Stimulated activated CD4-positive, alpha-beta T cell treated with anti-CD3 and anti-CD28 coated beads, Interleukin-4, amount 100 ng/mL, for 24 hours (primary cell): ENCODE results near the gene MCM3AP.
A peak's percentile ranks its signal among the peaks of the same experiment; 100 is the strongest.
"Not testable (repeated sequence)": the region's sequence is repeated elsewhere in the genome, so short reads cannot be mapped to it uniquely, and the experiment has no call there.

Experiments
- DNase-seq: peaks from one replicate; pipeline ENCODE4 v3.0.0-alpha.2; 2020

The MCM3AP gene

DNA sequence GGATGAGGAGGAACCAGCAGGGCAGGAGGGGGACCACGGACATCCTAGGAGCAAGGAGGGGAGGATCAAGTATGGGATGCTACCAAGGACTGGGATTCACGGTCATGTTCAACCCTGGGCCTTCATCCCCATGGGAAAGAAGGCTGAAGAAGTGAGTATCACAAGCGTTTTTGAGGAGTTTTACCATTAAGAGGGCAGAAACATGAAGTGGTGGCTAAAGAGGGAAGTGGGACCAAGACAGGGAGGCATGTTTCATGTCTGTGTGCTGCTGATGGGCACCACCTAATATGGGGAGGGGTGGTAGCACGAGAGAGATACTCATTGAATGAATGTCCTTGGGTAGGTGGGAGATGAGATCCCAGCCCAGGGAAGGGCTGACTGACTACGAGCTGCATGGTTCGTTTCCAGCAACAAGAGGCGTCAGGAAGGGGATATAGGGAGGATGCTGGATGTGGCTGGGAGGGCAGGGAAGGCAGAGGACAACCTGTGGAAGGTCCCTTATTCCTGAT, 45.5 kb downstream of the MCM3AP start:
- no peak for DNase-seq

DNA sequence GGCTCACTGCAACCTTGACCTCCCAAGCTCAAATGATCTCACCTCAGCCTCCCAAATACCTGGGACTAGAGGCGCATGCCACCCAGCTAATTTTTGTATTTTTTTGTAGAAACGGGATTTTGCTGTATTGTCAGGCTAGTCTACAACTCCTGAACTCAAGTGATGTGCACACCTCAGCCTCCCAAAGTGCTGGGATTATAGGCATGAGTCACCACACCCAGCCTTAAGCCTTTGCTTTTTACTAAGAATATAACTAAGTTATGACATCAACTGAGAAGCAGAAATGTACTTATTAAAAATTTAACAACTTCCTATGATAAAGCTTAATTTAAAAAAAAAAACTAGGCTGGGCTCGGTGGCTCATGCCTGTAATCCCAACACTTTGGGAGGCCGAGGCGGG, 47.9 kb downstream of the MCM3AP start:
- no peak for DNase-seq

DNA sequence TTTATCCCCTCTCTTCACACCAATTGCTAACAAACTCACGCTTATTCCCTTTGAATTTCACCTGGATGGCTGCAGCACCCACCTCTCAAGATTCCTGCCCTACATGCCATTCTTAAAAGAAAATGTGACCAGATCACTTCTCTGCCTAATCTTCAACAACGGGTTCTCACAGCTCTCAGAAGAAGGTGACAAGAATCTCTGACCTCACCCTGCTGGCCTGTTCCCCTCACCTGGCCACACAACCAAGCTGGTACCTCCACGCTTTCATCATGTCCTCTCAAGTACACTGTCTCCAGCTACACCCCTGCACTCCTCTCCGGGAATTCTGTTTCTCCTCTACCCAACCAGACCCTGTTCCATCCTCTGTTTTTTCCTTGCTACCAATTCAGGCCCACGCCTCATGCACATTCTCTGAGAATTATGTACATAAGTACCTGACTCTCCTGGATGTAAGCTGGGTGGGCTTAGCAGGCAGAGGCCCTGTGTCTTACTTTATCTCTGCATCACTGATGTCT, 50.9 kb downstream of the MCM3AP start:
- no peak for DNase-seq

DNA sequence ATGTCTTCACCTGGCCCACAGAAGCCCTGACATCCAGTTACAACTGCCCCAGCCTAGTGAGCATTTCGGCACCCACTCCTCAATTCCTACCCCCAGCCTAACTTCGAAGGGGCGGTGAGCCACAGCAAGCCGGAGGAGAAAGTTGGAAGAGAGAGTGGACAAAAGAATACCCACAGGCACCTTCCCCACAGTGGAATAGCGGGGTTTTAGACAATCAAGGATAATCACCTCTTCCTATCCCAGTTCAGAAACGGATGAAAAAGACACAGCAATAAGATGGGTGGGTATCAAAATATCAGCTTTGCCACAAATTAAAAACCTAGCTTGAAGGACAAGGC, 55.5 kb downstream of the MCM3AP start:
- no peak for DNase-seq

GRCh38 chr21:46229133-46229922, 56.1 kb downstream of the MCM3AP start:
- no peak for DNase-seq

GRCh38 chr21:46228345-46229051, 56.9 kb downstream of the MCM3AP start, which contains the start of gene LSS:
Gene LSS (minus strand): TSS chr21:46228774. CDS start chr21:46228745, 29 bp downstream.
- peak; percentile 94 for DNase-seq

GRCh38 chr21:46227811-46228344, 57.5 kb downstream of the MCM3AP start:
- DNase-seq, result no peak

- DNase-seq, result no peak
Measured at GRCh38 chr21:46226920-46227599, 58.4 kb downstream of the MCM3AP start.

DNA sequence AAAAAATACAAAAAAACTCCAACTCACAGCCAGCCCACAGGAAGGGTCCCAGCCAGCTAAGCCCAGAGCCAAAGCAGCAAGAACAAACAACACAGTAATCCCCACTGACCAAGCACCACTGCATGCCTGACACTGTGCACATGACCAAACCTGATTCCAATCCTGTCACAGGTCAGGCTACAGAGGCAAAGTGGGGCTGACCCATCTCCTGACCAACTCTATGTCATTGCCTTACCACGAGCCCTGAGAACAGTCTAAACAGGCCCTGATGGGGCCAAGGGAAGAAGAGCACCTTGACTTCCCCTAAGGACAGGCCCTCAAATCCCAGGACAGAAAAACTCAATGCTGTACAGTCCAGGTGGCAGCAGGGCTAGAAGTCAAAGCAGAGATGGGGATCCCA, 59.3 kb downstream of the MCM3AP start:
- DNase-seq, result no peak

- not testable (repeated sequence) for DNase-seq
Measured at GRCh38 chr21:46223661-46224060, 61.8 kb downstream of the MCM3AP start.

GRCh38 chr21:46223217-46223616, 62.2 kb downstream of the MCM3AP start:
- DNase-seq, result no peak

- no peak for DNase-seq
Measured at GRCh38 chr21:46222436-46223116, 62.8 kb downstream of the MCM3AP start.

DNA sequence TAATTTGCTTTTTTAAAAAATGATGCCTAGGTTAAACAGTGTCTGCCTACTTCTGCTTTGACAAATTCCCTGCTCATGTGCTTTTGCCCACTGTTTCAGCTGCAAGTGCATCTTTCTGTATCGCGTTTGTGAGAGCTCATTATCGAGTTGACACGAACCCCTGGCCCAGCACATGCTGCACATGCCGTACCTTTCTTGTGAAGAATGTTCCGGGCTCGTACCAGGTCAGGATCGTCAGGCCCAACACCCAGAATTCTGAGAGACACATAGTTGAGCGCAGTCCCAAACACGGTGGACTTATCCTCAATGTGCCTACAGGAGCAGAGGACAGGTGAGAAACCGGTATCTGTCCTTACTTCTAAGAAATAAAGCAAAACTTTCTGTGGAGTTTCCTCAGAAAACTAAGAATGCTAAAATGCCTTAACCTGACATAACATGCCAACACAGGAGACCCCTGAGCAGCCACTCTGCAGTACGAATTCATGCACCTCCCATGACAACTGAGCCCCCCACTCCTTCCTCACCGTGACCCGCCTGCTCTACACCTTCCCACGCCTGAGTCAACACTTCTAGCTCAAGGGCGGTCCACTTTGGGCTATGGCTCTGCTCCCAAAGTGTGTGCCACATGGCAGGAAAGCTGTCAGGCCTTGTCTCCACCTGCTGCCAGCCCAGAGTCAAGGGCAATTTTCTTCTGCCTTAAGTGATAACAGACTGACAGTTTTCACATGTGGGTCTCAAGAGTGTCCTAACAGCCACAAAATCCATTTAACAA, 63.6 kb downstream of the MCM3AP start:
- no peak for DNase-seq

GRCh38 chr21:46220847-46221246, 64.6 kb downstream of the MCM3AP start:
- DNase-seq, result no peak

GRCh38 chr21:46220275-46220810, 65.1 kb downstream of the MCM3AP start:
- DNase-seq, result no peak

DNA sequence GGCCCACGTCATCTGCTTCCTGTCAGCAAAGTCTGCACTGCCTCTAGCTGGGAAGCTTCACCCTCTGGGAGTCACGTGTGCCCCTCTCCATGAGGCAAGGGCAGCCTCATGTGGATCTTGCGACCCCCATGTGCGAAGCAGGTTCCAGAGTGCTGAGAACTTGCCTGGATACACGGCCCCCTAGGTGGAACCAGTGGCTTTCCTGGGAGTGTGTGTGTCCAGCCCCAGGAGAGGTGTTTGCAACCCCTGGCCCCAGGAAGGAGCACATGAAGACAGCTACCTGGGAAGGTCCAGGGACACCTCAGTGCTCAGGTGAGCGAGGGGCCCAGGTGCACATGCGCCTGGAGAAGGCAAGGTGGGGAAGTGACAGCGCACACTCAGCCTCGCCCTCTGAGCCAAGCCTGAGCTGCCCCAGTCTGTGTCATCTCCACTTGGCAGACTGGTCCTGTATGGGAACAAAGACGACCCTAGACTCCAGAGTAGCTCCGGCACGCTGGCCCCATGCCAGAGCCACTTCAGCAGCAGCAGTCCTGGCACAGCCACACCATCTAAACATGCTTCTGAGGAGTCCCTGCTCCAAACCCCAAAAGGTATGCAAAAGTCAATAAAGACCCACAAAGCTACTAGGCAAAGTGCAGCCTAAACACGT, 65.7 kb downstream of the MCM3AP start:
- no peak for DNase-seq

GRCh38 chr21:46218906-46219590, 66.4 kb downstream of the MCM3AP start:
- no peak for DNase-seq

DNA sequence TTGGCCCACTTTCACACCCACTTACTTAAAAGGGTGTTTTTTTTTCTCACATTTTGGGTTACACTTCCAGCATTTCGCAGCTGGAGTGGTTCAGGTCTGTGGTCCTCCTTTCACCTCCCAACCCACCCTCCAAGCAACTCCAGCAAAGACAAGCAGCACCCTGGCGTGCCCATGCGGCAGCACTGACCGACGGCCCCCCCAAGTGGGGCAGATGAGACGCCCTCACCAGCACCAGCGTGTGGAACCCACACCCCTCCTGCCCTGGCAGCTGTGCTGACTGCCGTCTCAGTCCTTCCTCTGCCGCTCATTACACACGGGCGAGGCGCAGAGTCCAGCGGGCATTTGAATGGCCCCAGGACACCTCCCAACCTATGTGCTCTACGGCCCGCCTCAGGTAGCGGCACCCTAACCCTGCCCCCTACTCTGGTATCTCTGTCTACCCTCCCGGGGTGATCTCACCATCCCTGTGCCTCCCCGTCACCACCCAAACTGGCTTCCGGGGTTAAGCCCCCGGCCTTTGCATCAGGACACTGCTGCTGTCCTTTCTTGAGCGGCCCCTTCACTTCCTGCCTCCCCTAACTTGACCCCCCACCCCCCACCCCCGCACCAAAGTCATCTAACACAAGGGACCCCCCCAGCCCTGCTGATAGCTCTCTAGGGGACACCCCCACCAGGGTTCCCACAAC, 67.8 kb downstream of the MCM3AP start:
- DNase-seq, result no peak

DNA sequence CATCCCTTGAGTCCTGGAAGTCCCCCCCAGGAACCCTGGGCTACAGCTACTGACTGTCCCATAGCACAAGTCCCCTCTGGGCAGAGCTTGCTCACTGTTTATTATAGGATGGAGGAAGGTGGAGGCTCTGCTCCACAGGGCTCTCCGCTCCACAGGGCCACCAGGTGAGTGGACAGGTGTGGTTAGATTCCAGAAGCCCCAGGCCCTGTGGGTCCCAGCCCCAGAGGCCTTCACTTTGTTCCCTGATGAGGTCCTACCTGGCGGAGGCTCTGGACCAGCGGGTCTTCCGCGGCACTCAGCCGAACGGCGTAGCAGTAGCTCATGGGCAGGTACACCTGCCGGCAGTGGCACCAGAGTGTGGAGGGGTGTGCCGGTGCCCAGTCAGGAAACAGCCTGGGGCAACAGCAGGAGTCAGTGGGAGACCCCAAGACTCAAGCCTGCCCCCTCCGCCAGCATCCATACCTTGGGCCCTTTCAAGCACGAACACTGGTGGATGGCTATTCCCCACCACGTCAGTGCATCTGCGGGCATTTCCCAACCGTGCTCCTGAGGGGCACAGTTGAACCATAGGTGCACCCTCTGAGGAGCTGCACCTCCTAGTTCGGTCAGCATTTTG, 69.2 kb downstream of the MCM3AP start:
- DNase-seq, result no peak
